Measurements from ENCODE around the gene KANSL1.

KANSL1 gene

GRCh38 chr17:46167267-46167666 lies 26.0 kb downstream of the KANSL1 start:
- no peak for FAIRE-seq

GRCh38 chr17:46166692-46167249 lies 26.5 kb downstream of the KANSL1 start:
- no peak for FAIRE-seq

GRCh38 chr17:46163929-46164594 lies 29.2 kb downstream of the KANSL1 start:
- FAIRE-seq = no peak

GRCh38 chr17:46163316-46163715 lies 29.9 kb downstream of the KANSL1 start:
- no peak for FAIRE-seq

- no peak for FAIRE-seq
These were observed 30.4 kb downstream of the KANSL1 start for GRCh38 chr17:46162866-46163265.

GRCh38 chr17:46160169-46160568 lies 33.1 kb downstream of the KANSL1 start:
- no peak for FAIRE-seq

GRCh38 chr17:46159686-46160085 lies 33.5 kb downstream of the KANSL1 start:
- FAIRE-seq = no peak

GRCh38 chr17:46158323-46159296 lies 34.6 kb downstream of the KANSL1 start:
- no peak for FAIRE-seq

- no peak for FAIRE-seq
These were observed 35.7 kb downstream of the KANSL1 start for GRCh38 chr17:46157443-46158062.

- FAIRE-seq = no peak
These were observed 38.9 kb downstream of the KANSL1 start for GRCh38 chr17:46154151-46154816.

GRCh38 chr17:46152423-46152822 lies 40.8 kb downstream of the KANSL1 start:
- FAIRE-seq = no peak

GRCh38 chr17:46151762-46152161 lies 41.5 kb downstream of the KANSL1 start:
- FAIRE-seq = no peak

- FAIRE-seq = no peak
These were observed 42.8 kb downstream of the KANSL1 start for GRCh38 chr17:46150216-46150963.

- FAIRE-seq = no peak
These were observed 45.0 kb downstream of the KANSL1 start for GRCh38 chr17:46148247-46148646.

- no peak for FAIRE-seq
These were observed 45.9 kb downstream of the KANSL1 start for GRCh38 chr17:46147296-46147695.

GRCh38 chr17:46144246-46144645 lies 49.0 kb downstream of the KANSL1 start:
- no peak for FAIRE-seq

- FAIRE-seq = no peak
These were observed 49.4 kb downstream of the KANSL1 start for GRCh38 chr17:46143827-46144236.

- no peak for FAIRE-seq
These were observed 51.6 kb downstream of the KANSL1 start for GRCh38 chr17:46141645-46142044.

- no peak for FAIRE-seq
These were observed 52.5 kb downstream of the KANSL1 start for GRCh38 chr17:46140645-46141197.

GRCh38 chr17:46139432-46140210 lies 53.6 kb downstream of the KANSL1 start:
- FAIRE-seq = no peak

GRCh38 chr17:46138473-46138872 lies 54.8 kb downstream of the KANSL1 start:
- FAIRE-seq = no peak
